ENCODE data around the gene BICRAL.
"Not testable (repeated sequence)": the region's sequence is repeated elsewhere in the genome, so short reads cannot be mapped to it uniquely, and the experiment has no call there.

Gene BICRAL

GRCh38 chr6:42783876-42784642, 2.2 kb downstream of the BICRAL start:
- Histone ChIP-seq H3K27me3 (ENCODE audit: control insufficient read depth, insufficient read depth, low read length) (no peaks in the 10 kb centered on the region), H3K36me3 (ENCODE audit: control insufficient read depth, insufficient read depth, low read length) (no peaks in the 10 kb centered on the region), H3K4me1 (ENCODE audit: control insufficient read depth, insufficient read depth, low read length) (peaks cover 21% of the 10 kb centered on the region)

GRCh38 chr6:42784717-42785498, 3.1 kb downstream of the BICRAL start:
- Histone ChIP-seq H3K4me3 (ENCODE audit: low read depth, low read length) (peak overlapping the region; percentile 75), H3K27me3 (ENCODE audit: control insufficient read depth, insufficient read depth, low read length) (no peaks in the 10 kb centered on the region), H3K36me3 (ENCODE audit: control insufficient read depth, insufficient read depth, low read length) (no peaks in the 10 kb centered on the region), H3K4me1 (ENCODE audit: control insufficient read depth, insufficient read depth, low read length) (peaks cover 26% of the 10 kb centered on the region), H3K9me3 (ENCODE audit: control insufficient read depth, insufficient read depth, low read length) (no peaks in the 10 kb centered on the region), H3K9ac (ENCODE audit: low read depth, low read length) (no peak overlapping the region)

More at GRCh38 chr6:42783876-42784642, 2.2 kb downstream of the BICRAL start:
- Histone ChIP-seq H3K9ac (ENCODE audit: low read depth, low read length) (peak overlapping the region; percentile 98), H3K4me3 (ENCODE audit: low read depth, low read length) (peak overlapping the region; percentile 75), H3K9me3 (ENCODE audit: control insufficient read depth, insufficient read depth, low read length) (no peaks in the 10 kb centered on the region)

- H3K36me3 ChIP-seq (ENCODE audit: control insufficient read depth, insufficient read depth, low read length) = no peaks in the 10 kb centered on the region
Measured at GRCh38 chr6:42786525-42786985, 4.7 kb downstream of the BICRAL start.

GRCh38 chr6:42787063-42787472, 5.2 kb downstream of the BICRAL start:
- no peak overlapping the region for H3K4me3 ChIP-seq (ENCODE audit: low read depth, low read length)
- H3K36me3 ChIP-seq (ENCODE audit: control insufficient read depth, insufficient read depth, low read length) = no peaks in the 10 kb centered on the region
- no peak overlapping the region for H3K9ac ChIP-seq (ENCODE audit: low read depth, low read length)
- peaks cover 30% of the 10 kb centered on the region for H3K4me1 ChIP-seq (ENCODE audit: control insufficient read depth, insufficient read depth, low read length)
- no peaks in the 10 kb centered on the region for H3K27me3 ChIP-seq (ENCODE audit: control insufficient read depth, insufficient read depth, low read length)
- no peaks in the 10 kb centered on the region for H3K9me3 ChIP-seq (ENCODE audit: control insufficient read depth, insufficient read depth, low read length)

More at GRCh38 chr6:42786525-42786985, 4.7 kb downstream of the BICRAL start:
- no peaks in the 10 kb centered on the region for H3K27me3 ChIP-seq (ENCODE audit: control insufficient read depth, insufficient read depth, low read length)
- peaks cover 30% of the 10 kb centered on the region for H3K4me1 ChIP-seq (ENCODE audit: control insufficient read depth, insufficient read depth, low read length)
- no peak overlapping the region for H3K4me3 ChIP-seq (ENCODE audit: low read depth, low read length)
- no peak overlapping the region for H3K9ac ChIP-seq (ENCODE audit: low read depth, low read length)
- no peaks in the 10 kb centered on the region for H3K9me3 ChIP-seq (ENCODE audit: control insufficient read depth, insufficient read depth, low read length)

GRCh38 chr6:42788671-42789070, 6.8 kb downstream of the BICRAL start:
- Histone ChIP-seq H3K4me1 (ENCODE audit: control insufficient read depth, insufficient read depth, low read length) (peaks cover 30% of the 10 kb centered on the region), H3K27me3 (ENCODE audit: control insufficient read depth, insufficient read depth, low read length) (no peaks in the 10 kb centered on the region), H3K9ac (ENCODE audit: low read depth, low read length) (no peak overlapping the region), H3K9me3 (ENCODE audit: control insufficient read depth, insufficient read depth, low read length) (no peaks in the 10 kb centered on the region), H3K36me3 (ENCODE audit: control insufficient read depth, insufficient read depth, low read length) (no peaks in the 10 kb centered on the region), H3K4me3 (ENCODE audit: low read depth, low read length) (no peak overlapping the region)

- H3K9ac ChIP-seq (ENCODE audit: low read depth, low read length) = no peak overlapping the region
- no peak overlapping the region for H3K4me3 ChIP-seq (ENCODE audit: low read depth, low read length)
- no peaks in the 10 kb centered on the region for H3K9me3 ChIP-seq (ENCODE audit: control insufficient read depth, insufficient read depth, low read length)
- H3K4me1 ChIP-seq (ENCODE audit: control insufficient read depth, insufficient read depth, low read length) = peaks cover 23% of the 10 kb centered on the region
- no peaks in the 10 kb centered on the region for H3K36me3 ChIP-seq (ENCODE audit: control insufficient read depth, insufficient read depth, low read length)
- no peaks in the 10 kb centered on the region for H3K27me3 ChIP-seq (ENCODE audit: control insufficient read depth, insufficient read depth, low read length)
Measured at GRCh38 chr6:42790549-42791181, 8.8 kb downstream of the BICRAL start.

GRCh38 chr6:42791706-42792320, 10.0 kb downstream of the BICRAL start:
- Histone ChIP-seq H3K4me1 (ENCODE audit: control insufficient read depth, insufficient read depth, low read length) (peaks cover 18% of the 10 kb centered on the region), H3K36me3 (ENCODE audit: control insufficient read depth, insufficient read depth, low read length) (no peaks in the 10 kb centered on the region), H3K9ac (ENCODE audit: low read depth, low read length) (no peak overlapping the region), H3K9me3 (ENCODE audit: control insufficient read depth, insufficient read depth, low read length) (no peaks in the 10 kb centered on the region), H3K27me3 (ENCODE audit: control insufficient read depth, insufficient read depth, low read length) (no peaks in the 10 kb centered on the region), H3K4me3 (ENCODE audit: low read depth, low read length) (no peak overlapping the region)

GRCh38 chr6:42795651-42796050, 13.8 kb downstream of the BICRAL start:
- H3K4me3 ChIP-seq (ENCODE audit: low read depth, low read length) = no peak overlapping the region
- no peaks in the 10 kb centered on the region for H3K27me3 ChIP-seq (ENCODE audit: control insufficient read depth, insufficient read depth, low read length)
- peaks cover 2% of the 10 kb centered on the region for H3K4me1 ChIP-seq (ENCODE audit: control insufficient read depth, insufficient read depth, low read length)
- no peak overlapping the region for H3K9ac ChIP-seq (ENCODE audit: low read depth, low read length)
- H3K36me3 ChIP-seq (ENCODE audit: control insufficient read depth, insufficient read depth, low read length) = no peaks in the 10 kb centered on the region
- no peaks in the 10 kb centered on the region for H3K9me3 ChIP-seq (ENCODE audit: control insufficient read depth, insufficient read depth, low read length)

GRCh38 chr6:42796171-42796570, 14.3 kb downstream of the BICRAL start:
- Histone ChIP-seq H3K9me3 (ENCODE audit: control insufficient read depth, insufficient read depth, low read length) (no peaks in the 10 kb centered on the region), H3K9ac (ENCODE audit: low read depth, low read length) (no peak overlapping the region), H3K4me3 (ENCODE audit: low read depth, low read length) (no peak overlapping the region), H3K4me1 (ENCODE audit: control insufficient read depth, insufficient read depth, low read length) (no peaks in the 10 kb centered on the region), H3K36me3 (ENCODE audit: control insufficient read depth, insufficient read depth, low read length) (no peaks in the 10 kb centered on the region), H3K27me3 (ENCODE audit: control insufficient read depth, insufficient read depth, low read length) (no peaks in the 10 kb centered on the region)

- not testable (repeated sequence) for H3K4me3 ChIP-seq (ENCODE audit: low read depth, low read length); H3K27me3 ChIP-seq (ENCODE audit: control insufficient read depth, insufficient read depth, low read length); H3K9ac ChIP-seq (ENCODE audit: low read depth, low read length); H3K4me1 ChIP-seq (ENCODE audit: control insufficient read depth, insufficient read depth, low read length); H3K9me3 ChIP-seq (ENCODE audit: control insufficient read depth, insufficient read depth, low read length); H3K36me3 ChIP-seq (ENCODE audit: control insufficient read depth, insufficient read depth, low read length)
Measured at GRCh38 chr6:42797696-42798095, 15.8 kb downstream of the BICRAL start.

GRCh38 chr6:42805297-42805861, 23.5 kb downstream of the BICRAL start:
- no peaks in the 10 kb centered on the region for H3K4me1 ChIP-seq (ENCODE audit: control insufficient read depth, insufficient read depth, low read length)
- no peak overlapping the region for H3K9ac ChIP-seq (ENCODE audit: low read depth, low read length)
- H3K27me3 ChIP-seq (ENCODE audit: control insufficient read depth, insufficient read depth, low read length) = no peaks in the 10 kb centered on the region
- H3K4me3 ChIP-seq (ENCODE audit: low read depth, low read length) = no peak overlapping the region
- H3K9me3 ChIP-seq (ENCODE audit: control insufficient read depth, insufficient read depth, low read length) = no peaks in the 10 kb centered on the region
- no peaks in the 10 kb centered on the region for H3K36me3 ChIP-seq (ENCODE audit: control insufficient read depth, insufficient read depth, low read length)

Data from iPS-15b (cell line).